T-helper 1 cell treated with Interleukin-12 subunit alpha and Interleukin-12 subunit beta and Interleukin-4 antibody, amounts not matched to agents 30 μg/mL and 1 μg/mL, for 36 hours (primary cell): Measurements from ENCODE around the gene ZNF91.
A peak's percentile ranks its signal among the peaks of the same experiment; 100 is the strongest.
"Not testable (repeated sequence)": the region's sequence is repeated elsewhere in the genome, so short reads cannot be mapped to it uniquely, and the experiment has no call there.

ENCODE experiments used
- H3K27ac Mint-ChIP-seq: one replicate; pipeline ENCODE4 v1.8.0; 2021; ENCODE audit warnings: mild to moderate bottlenecking, mixed read lengths
- H3K27me3 Mint-ChIP-seq: one replicate; pipeline ENCODE4 v1.8.0; 2021; ENCODE audit warnings: low read depth, mixed read lengths
- H3K36me3 Mint-ChIP-seq: one replicate; pipeline ENCODE4 v1.8.0; 2021; ENCODE audit warnings: low read depth, mixed read lengths
- H3K4me1 Mint-ChIP-seq: one replicate; pipeline ENCODE4 v1.8.0; 2021; ENCODE audit warnings: low read depth, mixed read lengths
- H3K4me3 Mint-ChIP-seq: one replicate; pipeline ENCODE4 v1.8.0; 2021; ENCODE audit warnings: mild to moderate bottlenecking, moderate library complexity, mixed read lengths
- H3K9me3 Mint-ChIP-seq: one replicate; pipeline ENCODE4 v1.8.0; 2021; ENCODE audit warnings: mixed read lengths

Gene ZNF91

DNA sequence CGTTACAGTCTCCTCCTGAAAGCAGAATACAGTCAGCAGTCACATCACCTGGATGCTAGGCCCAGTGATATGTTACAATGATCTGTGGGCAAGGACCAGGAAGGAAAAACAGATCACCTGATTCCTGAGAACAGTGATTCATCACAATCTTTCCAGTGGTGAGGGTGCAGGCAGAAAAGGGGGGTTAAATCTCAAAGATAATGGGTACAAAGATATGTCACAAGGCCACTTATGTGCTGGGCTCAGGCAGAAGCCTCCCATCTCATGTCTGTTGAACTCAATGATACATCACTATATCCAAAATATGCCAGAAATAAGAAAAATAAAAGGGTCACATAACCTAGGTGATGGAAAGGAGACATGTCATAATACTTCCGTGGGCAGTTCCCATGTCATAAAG is 10.8 kb upstream of the ZNF91 start:
- H3K4me3 Mint-ChIP-seq = no peak overlapping the region
- peaks cover 3% of the 10 kb centered on the region for H3K36me3 Mint-ChIP-seq
- H3K27ac Mint-ChIP-seq = no peak overlapping the region
- H3K27me3 Mint-ChIP-seq = no peaks in the 10 kb centered on the region
- peaks cover 57% of the 10 kb centered on the region for H3K9me3 Mint-ChIP-seq
- H3K4me1 Mint-ChIP-seq = no peaks in the 10 kb centered on the region

GRCh38 chr19:23404676-23405075 is 9.4 kb upstream of the ZNF91 start:
- Mint-ChIP-seq H3K4me1 (no peaks in the 10 kb centered on the region), H3K4me3 (no peak overlapping the region), H3K27me3 (no peaks in the 10 kb centered on the region), H3K27ac (no peak overlapping the region), H3K9me3 (peaks cover 59% of the 10 kb centered on the region), H3K36me3 (peaks cover 3% of the 10 kb centered on the region)

DNA sequence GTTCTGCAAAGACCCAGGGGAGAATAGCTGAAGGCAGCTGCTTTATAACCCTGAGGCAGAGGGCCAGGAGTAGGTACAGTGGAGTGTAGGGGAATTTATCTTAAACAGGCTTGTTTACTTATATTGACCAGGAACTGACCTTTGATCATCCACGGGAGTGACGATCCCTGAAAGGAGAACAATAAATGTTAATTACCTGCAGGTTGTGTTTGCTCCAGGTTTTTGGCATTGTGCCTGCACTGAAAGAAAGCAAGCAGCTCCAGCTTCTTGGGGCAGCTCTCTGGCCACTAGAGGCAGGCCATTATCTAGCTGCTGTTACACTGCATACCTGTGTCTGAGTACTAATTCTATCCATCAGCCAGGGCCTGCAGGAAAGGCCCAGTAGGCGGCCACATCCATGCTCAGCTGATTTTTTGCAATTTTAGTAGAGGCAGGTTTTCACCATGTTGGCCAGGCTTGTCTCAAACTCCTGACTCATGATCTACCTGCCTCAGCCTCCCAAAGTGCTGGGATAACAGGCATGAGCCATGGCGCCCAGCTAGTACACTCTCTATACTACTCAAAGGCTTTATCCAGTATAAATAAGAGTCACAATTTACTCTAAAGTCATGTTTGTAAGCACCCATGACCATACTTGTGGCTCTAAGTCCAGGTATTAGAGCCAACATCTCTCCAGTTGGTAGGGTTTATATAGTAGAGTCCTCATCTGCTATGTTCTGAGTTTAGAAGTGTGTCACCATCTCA is 8.5 kb upstream of the ZNF91 start:
- H3K4me1 Mint-ChIP-seq = no peaks in the 10 kb centered on the region
- no peaks in the 10 kb centered on the region for H3K27me3 Mint-ChIP-seq
- no peak overlapping the region for H3K4me3 Mint-ChIP-seq
- H3K36me3 Mint-ChIP-seq = peaks cover 3% of the 10 kb centered on the region
- no peak overlapping the region for H3K27ac Mint-ChIP-seq
- peaks cover 63% of the 10 kb centered on the region for H3K9me3 Mint-ChIP-seq

DNA sequence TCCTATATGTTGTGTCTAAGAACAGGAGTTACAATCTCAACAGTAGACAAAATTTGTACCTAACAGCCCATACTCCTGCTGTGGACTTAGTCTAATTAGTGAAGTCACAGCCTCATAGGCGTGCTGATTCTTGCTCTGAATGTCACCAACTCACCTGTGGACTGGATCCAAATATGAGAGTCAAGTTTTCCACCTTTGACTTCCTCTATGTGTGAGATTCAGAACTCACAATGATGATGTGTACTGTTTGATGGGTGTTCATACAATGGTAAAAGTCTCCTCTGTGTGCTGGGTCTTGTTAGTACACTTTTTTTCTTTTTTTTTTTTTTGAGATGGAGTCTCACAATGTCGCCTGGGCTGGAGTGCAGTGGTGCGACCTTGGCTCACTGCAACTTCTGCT is 7.8 kb upstream of the ZNF91 start:
- H3K4me3 Mint-ChIP-seq = no peak overlapping the region
- peaks cover 3% of the 10 kb centered on the region for H3K36me3 Mint-ChIP-seq
- H3K27me3 Mint-ChIP-seq = no peaks in the 10 kb centered on the region
- H3K9me3 Mint-ChIP-seq = peaks cover 64% of the 10 kb centered on the region
- H3K27ac Mint-ChIP-seq = no peak overlapping the region
- H3K4me1 Mint-ChIP-seq = no peaks in the 10 kb centered on the region

- Mint-ChIP-seq H3K9me3 (peaks cover 60% of the 10 kb centered on the region), H3K27me3 (no peaks in the 10 kb centered on the region), H3K27ac (no peak overlapping the region)
These were observed 7.1 kb upstream of the ZNF91 start for GRCh38 chr19:23402388-23402787.

GRCh38 chr19:23401086-23401610 is 5.9 kb upstream of the ZNF91 start:
- Mint-ChIP-seq H3K9me3 (peaks cover 52% of the 10 kb centered on the region), H3K4me3 (no peak overlapping the region), H3K4me1 (no peaks in the 10 kb centered on the region), H3K27ac (no peak overlapping the region), H3K36me3 (no peaks in the 10 kb centered on the region), H3K27me3 (no peaks in the 10 kb centered on the region)

More at GRCh38 chr19:23402388-23402787, 7.1 kb upstream of the ZNF91 start:
- Mint-ChIP-seq H3K4me1 (no peaks in the 10 kb centered on the region), H3K4me3 (no peak overlapping the region), H3K36me3 (no peaks in the 10 kb centered on the region)

DNA sequence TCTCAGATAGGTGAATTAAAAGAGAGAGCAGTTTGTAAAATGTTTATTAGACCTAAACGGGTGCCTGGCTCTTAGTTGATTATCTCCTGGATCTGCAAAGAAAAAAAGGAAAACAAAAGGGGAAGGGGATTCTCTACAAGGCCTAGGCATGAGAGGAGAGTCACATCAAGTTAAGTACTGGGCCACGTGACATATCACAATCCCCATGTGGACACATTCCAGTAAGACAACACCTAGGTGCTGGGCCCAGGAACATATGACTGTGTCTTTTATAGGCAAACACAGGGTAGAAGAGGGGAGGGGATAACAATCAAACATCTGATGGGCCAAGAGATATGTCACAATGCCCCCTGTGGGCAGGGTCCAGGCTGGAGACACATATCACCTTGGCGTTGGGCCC is 4.2 kb upstream of the ZNF91 start:
- Mint-ChIP-seq H3K4me1 (no peaks in the 10 kb centered on the region), H3K9me3 (peaks cover 42% of the 10 kb centered on the region), H3K36me3 (peaks cover 2% of the 10 kb centered on the region), H3K27ac (no peak overlapping the region), H3K27me3 (no peaks in the 10 kb centered on the region), H3K4me3 (no peak overlapping the region)

DNA sequence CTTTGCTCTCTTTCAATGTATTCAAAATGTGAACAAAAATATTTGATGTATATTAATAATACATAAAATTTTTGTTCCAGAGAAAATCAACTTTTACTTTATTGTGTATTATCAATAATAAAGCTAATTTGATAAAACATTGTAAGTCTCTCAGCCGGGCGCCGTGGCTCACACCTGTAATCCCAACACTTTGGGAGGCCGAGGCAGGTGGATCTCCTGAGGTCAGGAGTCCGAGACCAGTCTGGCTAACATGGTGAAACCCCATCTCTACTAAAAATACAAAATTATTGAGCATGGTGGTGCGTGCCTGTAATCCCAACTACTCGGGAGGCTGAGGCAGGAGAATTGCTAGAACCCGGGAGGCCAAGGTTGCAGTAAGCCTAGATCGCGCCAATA is 449 bp upstream of the ZNF91 start:
- not testable (repeated sequence) for H3K27ac Mint-ChIP-seq, H3K4me3 Mint-ChIP-seq
- H3K9me3 Mint-ChIP-seq = peaks cover 45% of the 10 kb centered on the region

GRCh38 chr19:23394511-23394910 is 760 bp downstream of the ZNF91 start:
- Mint-ChIP-seq H3K9me3 (peaks cover 41% of the 10 kb centered on the region), H3K27ac (peak overlapping the region; percentile 96), H3K36me3 (peaks cover 42% of the 10 kb centered on the region)

More for the DNA sequence above, 449 bp upstream of the ZNF91 start:
- peaks cover 31% of the 10 kb centered on the region for H3K36me3 Mint-ChIP-seq
- H3K4me1 Mint-ChIP-seq, H3K27me3 Mint-ChIP-seq: not testable (repeated sequence)

GRCh38 chr19:23393121-23393520 is 2.1 kb downstream of the ZNF91 start:
- peaks cover 8% of the 10 kb centered on the region for H3K4me1 Mint-ChIP-seq
- no peaks in the 10 kb centered on the region for H3K27me3 Mint-ChIP-seq
- H3K9me3 Mint-ChIP-seq = peaks cover 41% of the 10 kb centered on the region
- peak overlapping the region; percentile 94 for H3K4me3 Mint-ChIP-seq
- no peak overlapping the region for H3K27ac Mint-ChIP-seq
- H3K36me3 Mint-ChIP-seq = peaks cover 56% of the 10 kb centered on the region

More at GRCh38 chr19:23394511-23394910, 760 bp downstream of the ZNF91 start:
- H3K4me1 Mint-ChIP-seq = peaks cover 8% of the 10 kb centered on the region
- H3K4me3 Mint-ChIP-seq = peak overlapping the region; percentile 94
- no peaks in the 10 kb centered on the region for H3K27me3 Mint-ChIP-seq

GRCh38 chr19:23391236-23391635 is 4.0 kb downstream of the ZNF91 start:
- Mint-ChIP-seq H3K27me3 (no peaks in the 10 kb centered on the region), H3K27ac (no peak overlapping the region), H3K36me3 (peaks cover 71% of the 10 kb centered on the region), H3K4me3 (no peak overlapping the region), H3K4me1 (peaks cover 8% of the 10 kb centered on the region), H3K9me3 (peaks cover 47% of the 10 kb centered on the region)

- H3K4me1 Mint-ChIP-seq = peaks cover 3% of the 10 kb centered on the region
- no peak overlapping the region for H3K4me3 Mint-ChIP-seq
- peaks cover 67% of the 10 kb centered on the region for H3K9me3 Mint-ChIP-seq
- no peaks in the 10 kb centered on the region for H3K27me3 Mint-ChIP-seq
- H3K36me3 Mint-ChIP-seq = peaks cover 76% of the 10 kb centered on the region
- H3K27ac Mint-ChIP-seq = no peak overlapping the region
These were observed 9.9 kb downstream of the ZNF91 start for GRCh38 chr19:23385404-23385803.

DNA sequence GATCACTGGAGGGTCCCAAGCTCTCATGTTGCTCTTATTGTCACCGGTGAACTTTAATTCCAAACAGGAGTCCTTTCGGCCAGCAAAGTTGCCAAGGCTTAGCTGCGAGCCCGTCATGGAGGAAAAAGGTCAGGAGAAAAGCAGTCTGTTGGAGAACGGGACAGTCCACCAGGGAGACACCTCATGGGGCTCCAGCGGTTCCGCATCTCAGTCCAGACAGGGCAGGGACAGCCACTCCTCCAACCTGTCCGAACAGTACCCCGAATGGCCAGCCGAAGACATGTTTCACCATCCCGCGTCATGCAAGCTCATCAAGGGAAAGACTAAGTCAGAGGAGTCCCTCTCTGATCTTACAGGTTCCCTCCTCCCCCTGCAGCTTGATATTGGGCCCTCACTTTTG is 10.4 kb downstream of the ZNF91 start:
- Mint-ChIP-seq H3K4me3 (no peak overlapping the region), H3K4me1 (peaks cover 2% of the 10 kb centered on the region), H3K36me3 (peaks cover 73% of the 10 kb centered on the region), H3K9me3 (peaks cover 66% of the 10 kb centered on the region), H3K27ac (no peak overlapping the region), H3K27me3 (no peaks in the 10 kb centered on the region)

DNA sequence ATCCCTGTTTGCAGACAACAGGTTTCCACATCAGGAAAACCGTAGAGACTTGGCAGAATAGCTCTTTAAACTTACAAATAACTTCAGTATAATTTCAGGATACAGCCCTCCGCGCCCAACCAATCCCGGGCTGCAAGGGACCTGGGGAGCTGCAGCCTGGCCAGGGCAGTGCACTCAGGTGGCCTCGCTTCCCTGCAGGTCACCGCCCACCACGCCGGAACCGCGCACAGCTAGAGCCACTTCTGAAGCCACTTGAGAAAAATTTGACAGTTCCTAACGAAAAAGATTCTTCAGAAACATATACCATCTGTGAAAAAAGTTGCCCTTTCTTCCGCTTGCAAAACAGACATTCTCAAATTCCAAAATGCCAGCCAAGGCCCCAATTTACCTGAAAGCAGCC is 11.1 kb downstream of the ZNF91 start:
- no peaks in the 10 kb centered on the region for H3K4me1 Mint-ChIP-seq
- H3K4me3 Mint-ChIP-seq = no peak overlapping the region
- H3K27ac Mint-ChIP-seq = no peak overlapping the region
- peaks cover 66% of the 10 kb centered on the region for H3K9me3 Mint-ChIP-seq
- peaks cover 73% of the 10 kb centered on the region for H3K36me3 Mint-ChIP-seq
- no peaks in the 10 kb centered on the region for H3K27me3 Mint-ChIP-seq

DNA sequence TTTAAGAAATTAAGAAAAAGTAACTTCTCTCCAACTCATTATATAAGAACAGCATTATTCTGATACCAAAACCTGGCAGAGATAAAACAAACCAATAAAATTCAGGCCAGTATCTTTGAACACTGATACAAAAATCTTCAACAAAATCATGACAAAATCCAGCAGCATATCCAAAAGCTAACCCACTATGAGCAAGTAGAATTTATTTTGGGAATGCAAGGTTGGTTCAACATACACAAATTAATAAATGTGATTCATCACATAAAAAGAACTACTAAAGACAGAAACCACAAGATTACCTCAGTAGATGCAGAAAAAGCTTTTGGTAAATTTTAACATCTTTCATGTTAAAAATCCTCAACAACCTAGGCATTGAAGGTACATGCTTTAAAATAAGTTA is 12.3 kb downstream of the ZNF91 start:
- Mint-ChIP-seq H3K9me3 (peaks cover 63% of the 10 kb centered on the region), H3K36me3 (peaks cover 70% of the 10 kb centered on the region), H3K27ac (no peak overlapping the region), H3K4me1 (no peaks in the 10 kb centered on the region), H3K4me3 (no peak overlapping the region), H3K27me3 (no peaks in the 10 kb centered on the region)
